Esophagus muscularis mucosa (tissue), 3 donors: ENCODE data around the gene PLEKHG1.

ENCODE experiments used
- CTCF ChIP-seq, 3 experiments: fragments of 200-600 bp in 2 of 3; fragments of 450-650 bp in 1 of 3; sonication (generic) in 2 of 3; IDR thresholded peaks; one replicate each; pipeline ENCODE4 v1.5.1; 2017 to 2019; ENCODE audit warnings: antibody characterized with exemption in 3 of 3, mild to moderate bottlenecking in 2 of 3, moderate library complexity in 1 of 3
- POLR2A ChIP-seq: fragments of 450-650 bp; IDR thresholded peaks from one replicate; pipeline ENCODE4 v1.6.1; 2017; ENCODE audit warnings: antibody characterized with exemption, moderate library complexity, mild to moderate bottlenecking, low read depth
- POLR2AphosphoS5 ChIP-seq, 2 donors: sonication (generic); formaldehyde crosslinking; IDR thresholded peaks; one replicate each; pipeline ENCODE4 v1.6.1; 2017; ENCODE audit warnings: antibody characterized with exemption in 2 of 2

DNA sequence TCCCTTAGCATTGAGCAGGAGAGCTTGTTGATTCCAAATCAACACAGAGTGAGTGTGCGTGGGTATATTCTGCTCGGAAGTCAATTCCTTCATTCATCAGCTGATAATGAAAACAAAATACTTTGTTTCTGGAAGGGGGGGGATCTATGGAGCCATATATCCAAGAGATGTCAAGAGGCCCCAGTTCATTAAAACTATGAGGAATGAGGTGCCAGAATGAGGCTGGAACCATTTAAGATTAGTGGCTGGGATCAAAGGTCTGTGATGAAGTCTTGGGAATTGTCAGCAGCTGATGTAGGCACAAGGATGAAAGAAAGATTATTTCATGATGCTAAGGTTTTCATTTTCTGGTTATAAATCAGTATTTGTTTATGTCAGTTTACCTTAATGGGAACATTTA, 30.5 kb upstream of the PLEKHG1 start:
- TF ChIP-seq POLR2AphosphoS5 (IDR thresholded peaks at IDR 0.05) (no peak), CTCF (IDR thresholded peaks at IDR 0.05) (no peak), POLR2A (no peak)
